Epidermal melanocyte (primary cell): ENCODE results near the gene USH2A.

ENCODE experiments used
- DNase-seq: peaks from one replicate; pipeline ENCODE4 v3.0.0; 2011; ENCODE audit warnings: low spot score; ENCODE audit not compliant: insufficient read length

USH2A gene

DNA sequence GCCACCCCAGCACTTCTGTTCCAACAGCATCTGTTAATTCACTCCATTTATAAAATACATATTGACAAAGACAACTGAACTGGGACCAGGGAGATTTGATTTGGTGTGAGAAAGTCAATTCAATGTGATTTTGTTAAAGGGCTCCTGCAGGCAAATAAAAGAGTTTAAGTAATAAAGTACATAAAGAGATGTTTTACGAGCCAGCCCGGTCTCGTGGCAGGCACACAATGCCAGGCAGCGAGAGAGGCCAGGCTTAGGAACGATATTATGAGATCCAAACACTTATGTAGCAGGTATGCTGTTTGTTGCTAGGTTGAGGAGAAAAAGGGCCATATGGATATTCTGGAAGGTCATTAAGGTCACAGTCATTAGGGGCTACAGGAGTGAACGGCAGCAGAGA is 629.1 kb downstream of the USH2A start:
- no peak for DNase-seq

DNA sequence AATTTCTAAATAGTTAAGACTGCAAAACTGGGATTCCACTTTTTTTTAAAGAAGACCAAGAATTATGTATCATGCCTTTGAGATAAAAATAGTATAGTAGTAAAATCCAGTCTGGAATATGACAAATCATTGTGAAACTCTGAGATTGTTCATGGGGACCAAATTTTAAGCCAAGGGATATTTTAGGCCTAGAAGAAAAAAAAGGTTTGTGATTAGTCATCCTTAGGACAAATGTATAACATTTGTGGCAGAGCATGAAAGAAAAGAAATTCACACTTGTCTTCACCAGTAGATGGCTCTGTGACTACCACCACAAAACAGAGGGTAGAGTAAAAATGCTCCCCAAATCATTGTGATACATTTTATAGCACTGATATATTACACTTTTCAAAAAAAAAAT is 630.1 kb downstream of the USH2A start:
- DNase-seq, result peak; percentile 28

DNA sequence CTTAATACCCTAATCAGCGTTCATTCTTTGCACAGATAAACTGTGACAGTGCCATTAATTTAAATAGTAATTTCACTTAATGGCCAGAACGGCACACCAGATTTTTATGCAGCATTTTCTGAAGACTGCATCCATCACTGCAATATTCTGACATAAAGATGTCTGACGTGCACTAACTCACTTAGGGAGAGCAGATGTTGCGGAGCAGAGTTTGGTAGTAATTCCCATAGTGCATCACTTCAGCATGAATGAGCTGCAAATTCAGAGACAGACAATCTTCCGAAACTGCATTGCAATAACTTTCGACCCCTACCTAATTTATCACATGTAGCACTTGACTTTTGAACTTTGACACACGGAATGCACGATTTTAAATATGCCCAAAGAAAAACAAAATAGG is 630.8 kb downstream of the USH2A start:
- DNase-seq, result no peak

DNA sequence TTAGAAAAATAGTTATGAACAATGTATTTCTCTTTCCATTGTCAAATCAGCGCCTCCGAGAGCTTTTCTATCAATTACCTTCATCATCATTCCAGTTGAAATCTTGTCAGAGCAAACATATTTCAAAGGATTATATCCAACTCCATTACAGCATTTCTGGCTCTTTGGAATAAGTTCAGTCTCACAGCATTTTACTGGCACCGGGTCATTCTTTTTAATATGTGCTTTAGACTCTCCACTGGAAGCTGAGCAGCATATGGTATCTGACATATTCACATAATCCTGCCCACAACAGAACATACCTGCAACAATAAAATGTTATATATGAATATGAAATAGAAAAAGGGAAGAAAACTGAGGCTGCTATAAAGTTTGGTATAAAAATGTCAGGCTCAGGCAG is 633.3 kb downstream of the USH2A start:
- no peak for DNase-seq

DNA sequence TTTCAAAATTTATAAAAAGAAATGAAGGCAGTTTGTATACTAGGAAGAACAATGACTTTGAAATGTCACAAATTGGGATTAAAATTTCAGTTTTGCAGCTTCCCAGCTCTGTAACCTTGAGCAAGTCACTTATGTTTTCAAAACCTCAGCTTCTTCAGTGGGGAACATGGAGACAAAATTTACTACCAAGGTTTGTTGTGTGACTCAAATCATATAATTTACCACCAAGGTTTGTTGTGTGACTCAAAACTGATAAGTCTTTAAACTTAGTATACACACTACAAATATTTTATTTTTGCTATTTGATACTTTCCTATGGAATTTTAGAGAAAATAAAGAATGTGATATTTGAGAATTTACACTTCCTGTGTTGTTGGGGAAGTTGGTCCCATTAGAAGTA is 636.3 kb downstream of the USH2A start:
- no peak for DNase-seq

DNA sequence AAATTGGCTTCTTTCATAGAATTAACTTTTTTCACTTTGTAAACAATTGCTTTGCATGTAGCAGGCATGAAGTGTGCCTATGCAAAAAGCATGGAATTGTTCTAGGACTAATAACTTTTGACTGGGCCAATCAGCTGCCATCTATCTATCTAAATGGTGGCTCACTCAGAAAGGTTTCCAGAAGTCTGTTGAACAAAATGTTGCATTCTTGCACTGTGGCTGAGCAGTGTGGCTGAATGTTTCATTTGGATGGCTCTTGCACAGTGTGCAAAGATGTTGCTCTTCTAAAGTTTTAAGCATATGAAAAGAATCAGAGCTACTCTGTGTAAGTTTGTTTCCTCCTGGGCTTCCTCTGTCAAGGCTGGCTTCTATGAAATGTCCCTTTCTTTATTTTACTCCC is 642.6 kb downstream of the USH2A start:
- no peak for DNase-seq

DNA sequence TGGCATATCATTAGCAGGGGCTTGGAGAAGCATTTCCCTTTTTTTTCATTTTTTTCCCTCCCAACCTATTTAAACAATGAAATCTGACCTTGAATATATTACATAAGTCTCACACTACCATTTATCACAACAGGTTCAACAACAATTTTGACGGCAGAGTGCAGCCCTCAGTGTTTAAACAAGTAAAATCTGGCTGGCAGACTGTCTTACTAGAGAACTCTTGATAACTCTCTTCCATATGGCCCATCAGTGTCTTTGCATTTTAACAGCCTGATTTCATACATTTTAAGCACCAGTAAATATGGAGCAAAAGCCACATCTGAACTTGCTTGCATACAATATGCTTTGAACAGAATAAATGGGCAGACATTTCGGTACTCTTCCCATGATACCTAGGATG is 643.1 kb downstream of the USH2A start:
- DNase-seq, result no peak

DNA sequence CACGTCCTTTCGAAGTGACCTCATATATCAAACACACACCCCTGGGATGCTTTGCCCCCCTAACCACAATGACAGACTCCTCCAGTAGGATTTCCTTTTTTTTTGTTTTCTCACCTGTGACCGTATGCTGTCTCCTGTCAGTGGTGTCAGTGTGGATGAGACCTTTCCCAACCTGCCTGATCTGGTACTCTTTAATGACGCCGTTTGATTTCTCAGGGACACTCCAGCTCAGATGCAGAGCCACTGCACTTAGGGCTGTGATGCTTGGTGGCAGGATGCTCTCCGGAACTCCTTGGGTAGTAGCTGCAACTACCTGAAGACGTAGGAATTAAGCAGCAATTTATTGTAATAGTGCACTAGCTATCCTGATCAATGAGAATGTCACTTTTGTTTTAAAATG is 643.5 kb downstream of the USH2A start:
- DNase-seq, result no peak

DNA sequence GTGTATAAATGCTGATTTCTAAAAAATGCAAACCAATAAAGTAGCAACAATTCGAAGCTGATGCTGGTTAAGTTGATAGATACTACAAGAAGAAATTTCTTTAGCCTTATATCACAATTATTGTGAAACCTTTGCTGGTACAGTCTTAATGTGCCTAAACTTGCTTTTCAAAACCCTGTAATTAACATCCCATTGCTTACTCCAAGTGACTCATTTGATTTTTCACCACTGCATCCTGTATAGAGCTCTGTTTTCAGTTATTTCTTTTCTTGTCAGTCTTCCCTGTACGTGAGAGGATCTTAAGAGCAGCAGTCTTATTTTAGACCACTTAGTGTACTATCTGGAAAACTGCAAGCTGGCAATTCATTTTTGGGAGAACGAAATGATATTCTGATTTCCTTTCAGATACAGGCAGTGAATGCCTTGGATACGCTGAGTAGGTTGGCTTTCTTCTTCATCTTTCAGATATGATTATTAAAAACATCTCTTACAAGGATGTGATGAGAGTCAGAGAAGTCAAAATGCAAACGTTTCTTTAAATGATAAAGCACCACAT is 645.8 kb downstream of the USH2A start:
- DNase-seq, result no peak

DNA sequence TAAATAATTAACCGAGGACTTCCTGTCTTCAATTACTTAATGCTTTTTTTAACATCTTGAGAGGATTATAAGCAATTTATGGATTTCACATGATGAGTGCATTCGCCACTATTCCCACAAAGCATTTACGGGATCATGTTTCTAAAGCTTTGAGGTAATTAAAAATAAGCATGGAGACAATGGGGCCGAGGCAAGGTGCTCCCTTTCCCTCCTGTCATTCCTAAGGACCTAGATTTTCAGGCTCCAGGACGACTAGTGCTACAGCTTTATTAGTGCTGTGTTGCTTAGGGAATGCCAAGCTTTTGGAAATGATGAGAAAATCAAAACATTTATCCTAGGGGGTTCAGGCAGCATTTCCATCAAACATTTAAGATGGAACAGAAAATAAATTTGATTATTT is 646.9 kb downstream of the USH2A start:
- no peak for DNase-seq

DNA sequence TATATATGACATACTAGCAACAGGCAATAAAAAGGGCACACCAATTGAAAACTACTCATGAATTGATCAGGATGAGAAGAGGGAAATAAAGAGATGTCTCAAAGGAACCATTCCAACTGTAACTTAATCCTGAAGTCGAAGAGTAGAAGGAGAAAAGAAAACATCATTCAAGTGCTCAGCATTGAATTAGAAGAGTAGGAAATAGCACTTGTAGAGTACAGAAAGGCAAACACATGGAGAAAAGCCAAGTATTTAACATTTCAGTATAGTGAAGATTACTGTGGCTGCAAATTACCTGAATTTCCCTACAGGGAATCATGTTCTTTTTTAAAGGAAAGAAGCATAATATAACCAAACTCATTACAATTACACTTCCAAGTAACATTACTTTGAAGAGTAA is 651.1 kb downstream of the USH2A start:
- no peak for DNase-seq

DNA sequence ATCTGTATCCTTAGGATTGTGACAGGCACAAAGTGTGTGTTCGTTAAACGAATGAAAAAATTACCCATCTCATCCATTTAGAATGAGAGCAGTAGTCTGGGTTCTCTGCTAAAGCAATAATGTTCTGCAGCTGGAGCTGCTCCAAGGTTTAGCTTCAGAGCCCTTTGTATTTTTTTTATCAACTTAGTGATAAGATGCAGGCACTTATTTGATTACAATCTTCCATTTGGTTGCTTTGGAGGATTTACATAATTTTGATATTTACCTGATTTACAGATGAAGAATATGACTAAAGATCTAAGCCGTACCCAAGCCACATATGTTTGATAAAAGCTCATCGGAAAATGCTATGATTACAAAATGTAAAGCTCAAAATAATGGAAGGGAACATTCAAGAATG is 654.9 kb downstream of the USH2A start:
- DNase-seq, result no peak

DNA sequence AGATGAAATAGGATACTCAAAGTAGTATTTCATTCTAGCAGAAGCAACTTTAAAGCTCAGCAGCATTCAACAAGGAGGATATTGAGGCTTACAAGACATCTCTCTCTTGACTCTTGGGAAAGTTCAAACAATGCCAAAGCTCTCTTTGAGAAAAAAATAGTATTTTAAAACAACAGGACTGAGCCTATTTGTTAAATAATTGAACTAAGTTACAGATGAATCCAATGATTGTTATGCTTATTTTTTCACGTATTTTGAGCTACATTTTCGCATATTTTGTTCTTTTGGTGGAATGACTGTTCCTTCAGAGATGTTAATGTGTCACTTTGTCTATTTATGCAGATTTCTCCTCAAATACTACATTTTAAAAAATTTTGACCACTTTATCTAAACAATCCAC is 655.5 kb downstream of the USH2A start:
- no peak for DNase-seq

DNA sequence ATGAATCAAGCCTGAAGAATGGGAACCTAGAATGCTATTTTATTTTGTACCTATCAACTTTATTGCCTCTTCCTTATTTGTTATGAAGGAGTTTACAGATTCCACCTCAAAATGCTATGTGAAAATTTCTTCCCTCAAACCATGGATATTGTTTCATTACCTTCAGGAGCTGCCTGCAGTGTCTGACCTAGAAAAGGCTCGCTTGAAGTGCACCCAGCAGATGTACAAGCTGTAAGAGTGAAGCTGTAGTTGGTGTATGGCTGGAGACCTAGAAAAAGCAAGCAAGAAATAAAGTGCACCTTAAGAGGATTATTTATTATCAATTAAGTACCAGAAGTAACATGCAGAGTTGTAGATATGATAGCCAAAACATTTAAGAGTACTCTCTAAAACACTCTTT is 656.7 kb downstream of the USH2A start:
- DNase-seq, result no peak

DNA sequence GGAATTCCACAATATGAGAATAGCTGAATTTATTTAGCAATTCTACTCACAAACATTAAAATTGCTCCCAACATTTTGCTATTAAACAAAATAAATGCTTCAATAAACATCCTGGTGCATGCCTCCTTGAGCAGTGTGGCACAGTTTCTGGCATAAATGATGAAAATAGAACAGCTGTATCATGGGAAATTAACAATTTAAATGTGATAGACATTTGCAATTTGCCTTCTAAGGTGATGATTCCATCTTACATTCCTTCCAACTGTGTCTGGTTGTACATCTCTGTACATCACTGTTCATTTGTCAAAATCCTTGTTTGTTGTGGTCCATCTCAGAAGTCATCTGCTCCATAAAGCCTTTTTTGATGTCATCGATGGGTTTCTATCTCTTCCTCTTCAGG is 657.4 kb downstream of the USH2A start:
- no peak for DNase-seq

DNA sequence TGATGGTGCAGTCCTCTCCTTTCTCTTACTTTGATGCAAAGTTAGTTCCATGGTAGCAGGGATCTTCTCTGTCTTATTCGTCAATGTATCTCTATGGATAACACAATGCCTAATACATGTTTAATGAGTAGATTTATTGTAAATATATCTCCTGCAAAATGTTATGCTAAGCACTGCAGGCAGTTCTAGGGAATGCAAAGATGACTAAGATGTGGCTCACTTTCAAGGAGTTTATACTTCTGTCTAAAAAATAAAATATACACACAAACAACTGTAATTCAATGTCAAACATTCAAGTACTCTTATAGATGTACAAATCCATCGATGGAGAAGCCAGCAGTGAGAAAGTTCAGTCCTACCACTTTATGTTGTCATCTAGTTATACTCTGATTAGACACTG is 661.8 kb downstream of the USH2A start:
- no peak for DNase-seq

DNA sequence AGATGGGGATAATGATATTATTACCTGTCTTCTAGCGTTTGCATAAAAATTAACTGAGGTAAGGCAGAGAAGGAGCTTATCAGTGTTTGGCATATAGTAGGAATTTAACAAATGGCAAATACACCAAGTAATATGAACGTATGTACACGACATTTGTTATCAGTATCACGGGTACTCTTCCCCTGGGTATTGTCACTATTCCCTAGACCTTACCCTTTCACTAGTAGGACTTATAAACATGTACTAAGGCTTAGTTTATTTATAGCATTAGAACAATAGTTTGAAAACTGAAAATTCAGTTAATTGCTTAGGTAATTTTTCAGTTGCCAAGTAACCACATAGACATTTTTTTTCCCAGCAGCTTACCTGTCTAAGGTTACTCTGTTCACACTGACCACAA is 669.1 kb downstream of the USH2A start:
- DNase-seq, result no peak

DNA sequence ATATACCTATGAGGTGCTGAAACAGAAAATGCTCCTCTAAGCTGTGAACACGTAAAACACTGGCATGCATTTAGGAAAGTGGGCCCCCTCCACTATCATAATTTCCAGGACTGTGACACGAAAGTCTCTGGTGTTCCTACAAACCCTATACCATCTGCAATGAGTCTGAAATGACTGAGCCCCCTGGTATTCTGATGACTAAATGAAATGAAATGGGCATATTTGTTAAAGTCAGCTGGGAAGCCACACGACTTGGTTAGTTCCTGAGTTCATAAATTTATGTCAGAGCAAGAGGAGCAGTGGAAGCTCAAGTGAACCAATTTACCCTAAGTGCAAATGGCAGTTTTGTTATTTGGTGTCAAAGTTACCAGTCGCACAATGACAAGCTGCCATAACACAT is 673.8 kb downstream of the USH2A start:
- peak; percentile 20 for DNase-seq

DNA sequence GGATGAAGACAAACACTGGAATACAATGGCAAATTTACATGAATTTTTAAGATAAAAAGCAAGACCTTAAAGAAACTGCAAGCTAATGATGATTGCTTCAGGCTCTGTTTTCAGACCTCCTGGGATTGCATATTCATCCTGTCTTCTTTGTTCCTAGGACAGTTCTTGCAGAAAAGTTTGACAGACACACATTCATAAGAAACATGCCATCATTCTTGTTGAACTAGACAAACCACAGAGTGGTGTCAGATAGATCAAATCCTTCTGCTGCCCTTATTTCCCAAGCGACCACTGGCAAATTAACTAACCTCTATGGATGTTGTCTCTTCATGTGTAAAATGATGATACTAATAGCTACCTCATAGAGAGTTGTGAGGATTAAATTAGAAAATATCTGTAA is 674.8 kb downstream of the USH2A start:
- DNase-seq, result no peak

DNA sequence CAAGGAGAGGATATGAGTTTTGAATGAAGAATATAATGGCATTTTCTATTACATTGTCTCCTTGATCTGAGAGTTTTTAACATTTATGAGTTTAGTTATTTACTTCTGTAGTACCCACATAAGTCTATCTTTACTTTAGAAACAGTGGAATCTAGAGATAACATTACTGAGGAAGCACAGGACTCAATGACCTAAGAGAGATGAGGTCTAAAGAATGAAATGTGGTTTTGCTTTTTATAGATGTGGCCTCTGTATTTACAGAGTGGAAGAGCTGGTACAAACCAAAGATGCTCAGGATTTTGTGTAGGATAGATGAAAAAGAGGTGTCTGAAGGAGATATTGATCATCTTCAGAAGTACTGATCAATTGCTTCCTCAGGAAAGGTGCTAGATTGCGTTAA is 678.8 kb downstream of the USH2A start:
- DNase-seq, result no peak

DNA sequence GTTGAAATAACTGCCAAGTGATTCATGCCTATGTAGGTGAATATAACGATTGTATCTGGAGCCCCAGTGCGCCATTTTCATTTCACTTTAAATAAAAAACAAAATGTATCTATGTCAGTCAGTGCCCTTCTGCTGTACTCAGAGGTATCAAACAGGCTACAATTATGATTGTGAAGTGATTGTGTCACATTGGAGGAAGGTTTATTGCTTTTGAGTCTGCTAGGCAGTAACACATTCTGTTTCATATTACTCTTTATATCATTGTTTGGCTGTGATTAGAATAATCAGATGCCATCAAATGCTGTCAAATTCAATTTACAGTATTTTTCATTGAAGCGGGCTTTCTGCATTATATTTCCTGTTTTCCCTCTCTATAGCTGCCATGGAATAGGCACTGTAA is 684.2 kb downstream of the USH2A start:
- DNase-seq, result no peak

DNA sequence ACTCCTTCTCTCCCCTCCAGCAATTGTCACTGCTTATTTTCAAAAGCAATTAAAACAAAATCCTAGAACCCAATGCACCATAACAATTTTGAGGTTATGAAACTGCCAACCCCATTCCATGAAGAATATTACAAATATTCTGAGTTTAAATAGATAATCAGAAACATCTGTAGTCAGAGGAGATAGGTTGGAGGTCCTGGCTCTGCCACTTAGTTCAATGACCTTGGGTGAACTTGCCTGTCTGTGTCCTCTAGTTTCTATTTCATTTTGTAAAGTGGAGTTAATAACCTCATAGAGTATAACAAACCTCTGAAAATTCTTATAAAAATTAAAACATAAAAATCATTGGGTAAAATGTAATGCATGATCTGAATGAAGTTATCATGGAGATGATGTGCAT is 691.5 kb downstream of the USH2A start:
- DNase-seq, result no peak

DNA sequence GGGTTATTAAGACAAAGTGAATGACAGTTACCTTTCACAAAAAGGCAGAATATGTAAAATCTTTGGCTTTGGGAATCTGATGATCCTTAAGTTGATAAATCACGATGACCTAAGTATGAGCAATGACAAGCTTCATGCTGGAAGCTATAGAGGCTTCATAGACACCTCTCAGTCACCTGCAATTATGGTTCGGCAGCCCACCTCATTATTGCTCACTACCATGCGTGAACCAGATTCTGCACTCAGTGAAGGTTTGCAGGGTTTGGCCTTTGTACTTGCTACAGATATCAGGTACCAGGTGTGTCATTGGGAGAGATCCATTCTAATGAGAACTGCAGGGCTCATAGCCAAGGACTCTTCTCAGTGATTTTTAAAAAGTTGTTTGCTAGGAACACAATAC is 692.6 kb downstream of the USH2A start:
- no peak for DNase-seq

DNA sequence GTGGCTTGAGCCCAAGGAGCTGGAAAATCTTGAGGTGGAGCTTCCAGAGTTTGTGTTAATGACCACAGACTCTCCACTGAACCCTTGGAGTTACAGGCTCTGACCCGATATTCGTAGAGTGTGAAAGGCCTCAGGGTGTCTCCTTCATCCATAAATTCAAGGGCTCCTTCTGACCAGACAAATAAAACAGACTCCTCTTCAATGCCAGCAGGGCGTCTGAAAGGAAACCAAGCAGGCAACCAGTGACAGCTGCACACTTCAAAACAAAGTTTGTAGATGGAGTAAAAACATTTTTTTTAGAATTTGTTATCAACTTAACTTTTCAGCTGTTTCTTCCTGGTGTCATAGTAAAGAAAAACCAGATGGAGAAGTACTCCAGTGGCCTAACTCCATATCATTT is 695.1 kb downstream of the USH2A start:
- no peak for DNase-seq
